GM23338 (cell line): ENCODE measurements around the gene TP73.

Experiments used
- CREB1 ChIP-seq: fragments of 250-450 bp; sonication (Bioruptor Pico); IDR thresholded peaks from 2 replicates; pipeline ENCODE4 v1.5.0; 2020; ENCODE audit warnings: low read depth, mild to moderate bottlenecking, moderate library complexity
- CTCF ChIP-seq, 2 experiments: fragments of 200-600 bp in 1 of 2; sonication (generic) in 1 of 2; conservative IDR thresholded peaks; 2 replicates each; pipeline versions ENCODE4 v1.5.1 to v1.6.1; 2016 to 2017; ENCODE audit warnings: antibody characterized with exemption in 2 of 2, low read depth in 2 of 2, mild to moderate bottlenecking in 2 of 2, moderate library complexity in 1 of 2
- EZH2 ChIP-seq: fragments of 200-600 bp; sonication (generic); IDR thresholded peaks from one replicate; pipeline ENCODE4 v1.8.0; 2017; ENCODE audit warnings: antibody characterized with exemption, mild to moderate bottlenecking, low read depth; ENCODE audit not compliant: unreplicated experiment
- EZH2phosphoT487 ChIP-seq: fragments of 200-600 bp; sonication (generic); IDR thresholded peaks from one replicate; pipeline ENCODE4 v1.8.1; 2018; ENCODE audit warnings: antibody characterized with exemption; ENCODE audit not compliant: unreplicated experiment
- POLR2AphosphoS5 ChIP-seq: IDR thresholded peaks from 2 replicates; pipeline ENCODE4 v1.6.1; 2016; ENCODE audit warnings: antibody characterized with exemption, low read depth

DNA sequence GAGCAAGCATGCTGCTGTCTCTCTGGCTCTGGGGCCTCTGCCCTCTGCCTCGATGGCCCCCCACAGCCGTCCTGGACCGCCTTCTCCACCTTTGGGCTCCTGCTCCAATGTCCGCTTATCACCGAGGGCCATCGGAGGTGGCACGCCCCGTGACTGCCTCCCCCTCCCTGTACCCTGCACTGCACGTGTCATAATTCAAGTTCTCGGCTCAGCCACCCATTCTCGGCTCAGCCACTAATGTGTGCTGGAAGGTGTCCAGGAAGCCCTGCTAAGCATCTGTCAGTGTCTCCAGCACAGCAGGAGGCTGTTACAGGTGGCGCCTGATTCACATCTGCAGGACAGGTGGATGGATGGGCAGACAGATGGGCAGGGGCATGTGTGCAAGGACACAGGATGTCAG is 45.5 kb downstream of the TP73 start:
- TF ChIP-seq CTCF (conservative IDR thresholded peaks at IDR 0.05; ENCODE audit: low read depth in 2 of 2) (no peak), EZH2phosphoT487 (no peak), EZH2 (no peak), POLR2AphosphoS5 (no peak), CREB1 (no peak)
